Mucosa of descending colon (tissue), 3 donors: Measurements from ENCODE around the gene CYB561A3. TPM values are rescaled to one million over a fixed set of nuclear protein-coding genes. Genes with fewer than 3 reads are reported as not detected.

Source experiments
- ATAC-seq: fragments of 200-7000 bp; cut with Tn5 transposase; one replicate; pipeline ENCODE4 v1.9.1; 2020; ENCODE audit warnings: mild to moderate bottlenecking, moderate library complexity
- DNase-seq, 3 donors: peaks; one replicate each; pipeline ENCODE4 v3.0.0-alpha.2; 2020
- H3K36me3 ChIP-seq: fragments of 200-600 bp; one replicate; pipeline ENCODE4 v1.8.0; 2021; ENCODE audit warnings: low read depth, mild to moderate bottlenecking
- H3K4me1 ChIP-seq: fragments of 200-600 bp; one replicate; pipeline ENCODE4 v1.8.0; 2021; ENCODE audit warnings: low read depth, mild to moderate bottlenecking
- H3K4me3 ChIP-seq: fragments of 200-600 bp; one replicate; pipeline ENCODE4 v1.8.0; 2021; ENCODE audit warnings: mild to moderate bottlenecking
- H3K9me3 ChIP-seq: fragments of 200-600 bp; one replicate; pipeline ENCODE4 v1.8.0; 2021; ENCODE audit warnings: mild to moderate bottlenecking
- intact Hi-C, 2 donors: fragments of 100-400 bp; cut with DNase I in 1 of 2; cut with micrococcal nuclease in 1 of 2; formaldehyde crosslinking; loops; one replicate each; pipeline versions ENCODE4 v1.11.0 to v1.11.1; 2022; cut with DNase I, micrococcal nuclease
- total RNA-seq, 3 donors: library from RNA; stranded (reverse); fragmentation: NEBNext Ultra II Directional in 2 of 3; extraction: Animal tissue kit (Norgen Biotek cat#: 25700) in 2 of 3; gene quantifications; one replicate each; pipeline versions ENCODE4 v1.2.1 to v1.2.4, GENCODE V29; 2021 to 2023
- TF ChIP-seq, protein P1 (sequence below): fragments of 200-600 bp; IDR thresholded peaks from one replicate; pipeline ENCODE4 v1.8.0; 2022; ENCODE audit warnings: antibody characterized with exemption, mild to moderate bottlenecking
- donor health status: DM: no; HTN: no; CAD: no; lungs with moderate emphysema.
- donor health status: DM: no; HTN: no; CAD: no.
- donor health status: DM: no; HTN: yes; CAD: no.

The CYB561A3 gene
- total RNA-seq, 3 donors from 2014 or later: 65.0 to 91.0 (median 66.6) TPM

- no peaks in the 10 kb centered on the region for H3K9me3 ChIP-seq
- ATAC-seq (no peak), DNase-seq (peak in 1 of 3 donors; percentile 34)
- no peaks in the 10 kb centered on the region for H3K36me3 ChIP-seq
- intact Hi-C loops: no loop called here
- TF ChIP-seq, protein P1, sequence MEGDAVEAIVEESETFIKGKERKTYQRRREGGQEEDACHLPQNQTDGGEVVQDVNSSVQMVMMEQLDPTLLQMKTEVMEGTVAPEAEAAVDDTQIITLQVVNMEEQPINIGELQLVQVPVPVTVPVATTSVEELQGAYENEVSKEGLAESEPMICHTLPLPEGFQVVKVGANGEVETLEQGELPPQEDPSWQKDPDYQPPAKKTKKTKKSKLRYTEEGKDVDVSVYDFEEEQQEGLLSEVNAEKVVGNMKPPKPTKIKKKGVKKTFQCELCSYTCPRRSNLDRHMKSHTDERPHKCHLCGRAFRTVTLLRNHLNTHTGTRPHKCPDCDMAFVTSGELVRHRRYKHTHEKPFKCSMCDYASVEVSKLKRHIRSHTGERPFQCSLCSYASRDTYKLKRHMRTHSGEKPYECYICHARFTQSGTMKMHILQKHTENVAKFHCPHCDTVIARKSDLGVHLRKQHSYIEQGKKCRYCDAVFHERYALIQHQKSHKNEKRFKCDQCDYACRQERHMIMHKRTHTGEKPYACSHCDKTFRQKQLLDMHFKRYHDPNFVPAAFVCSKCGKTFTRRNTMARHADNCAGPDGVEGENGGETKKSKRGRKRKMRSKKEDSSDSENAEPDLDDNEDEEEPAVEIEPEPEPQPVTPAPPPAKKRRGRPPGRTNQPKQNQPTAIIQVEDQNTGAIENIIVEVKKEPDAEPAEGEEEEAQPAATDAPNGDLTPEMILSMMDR: no peak
- H3K4me1 ChIP-seq: peaks cover 36% of the 10 kb centered on the region
- no peak overlapping the region for H3K4me3 ChIP-seq
Measured at GRCh38 chr11:61358566-61358965, 3.1 kb downstream of the CYB561A3 start.

GRCh38 chr11:61357894-61358239 is 3.8 kb downstream of the CYB561A3 start:
- ATAC-seq: no peak
- TF ChIP-seq, protein P1: no peak
- no peak for DNase-seq
- Histone ChIP-seq H3K4me1 (peaks cover 29% of the 10 kb centered on the region), H3K36me3 (no peaks in the 10 kb centered on the region), H3K4me3 (no peak overlapping the region), H3K9me3 (no peaks in the 10 kb centered on the region)
- intact Hi-C loops: no loop called here

DNA sequence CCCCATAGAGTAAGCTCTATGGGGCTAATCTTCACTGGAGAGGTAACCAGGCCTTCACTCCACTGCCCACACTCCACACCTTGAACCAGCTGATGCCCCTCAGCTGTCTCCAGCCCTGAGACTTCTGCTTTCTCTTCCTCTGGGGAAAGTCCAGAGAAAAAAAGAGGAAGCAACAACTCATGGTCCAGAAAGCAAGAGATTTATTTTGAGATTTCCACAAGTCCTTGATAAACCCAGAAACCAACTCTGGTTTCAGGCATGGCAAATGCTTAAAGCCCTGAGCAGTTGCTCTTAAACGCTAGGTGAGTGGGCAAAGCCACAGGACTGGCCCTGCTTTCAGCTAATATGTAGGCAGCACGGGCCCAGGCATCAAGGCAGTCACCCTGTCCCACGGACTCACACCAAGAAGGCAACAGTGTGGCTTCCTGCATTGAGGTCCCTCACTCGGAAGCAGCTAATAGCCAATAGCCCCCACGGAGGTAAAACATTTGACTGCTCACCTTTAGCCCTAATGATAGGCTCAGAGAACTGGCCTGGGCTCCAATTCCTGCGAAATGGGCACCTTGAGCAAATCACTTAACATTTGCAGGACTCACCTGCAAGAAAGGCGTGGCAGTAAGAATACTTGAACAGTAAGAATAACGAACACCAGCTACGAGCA is 4.3 kb downstream of the CYB561A3 start:
- H3K9me3 ChIP-seq: no peaks in the 10 kb centered on the region
- peaks cover 29% of the 10 kb centered on the region for H3K4me1 ChIP-seq
- ATAC-seq: no peak
- no peaks in the 10 kb centered on the region for H3K36me3 ChIP-seq
- peak in 1 of 3 donors; percentile 29 for DNase-seq
- TF ChIP-seq, protein P1: no peak
- intact Hi-C loops: no loop called here
- H3K4me3 ChIP-seq: no peak overlapping the region

DNA sequence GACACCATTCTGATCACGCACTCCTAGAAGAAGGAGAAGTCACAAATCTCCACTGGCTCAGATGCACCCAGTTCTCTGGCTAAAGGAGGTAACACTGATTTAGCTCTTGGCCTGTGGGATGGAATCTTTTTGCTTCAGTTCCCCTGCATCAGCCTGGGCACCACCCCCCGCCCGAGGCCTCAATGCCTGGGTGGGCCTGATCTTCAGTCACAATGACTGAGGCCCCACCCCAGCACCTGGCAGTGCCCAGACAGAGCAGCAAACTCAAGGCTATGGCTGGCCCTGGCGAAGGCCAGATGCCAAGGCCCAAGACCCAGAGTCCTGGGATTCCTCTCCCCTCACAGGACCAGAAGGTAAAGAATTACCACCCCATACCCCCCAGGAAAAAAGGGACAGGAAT is 5.0 kb downstream of the CYB561A3 start:
- TF ChIP-seq, protein P1: no peak
- H3K4me3 ChIP-seq: no peak overlapping the region
- DNase-seq (peak in 1 of 3 donors; percentile 30), ATAC-seq (no peak)
- no peaks in the 10 kb centered on the region for H3K9me3 ChIP-seq
- peaks cover 5% of the 10 kb centered on the region for H3K36me3 ChIP-seq
- H3K4me1 ChIP-seq: peaks cover 29% of the 10 kb centered on the region
- intact Hi-C loops: no loop called here

- Histone ChIP-seq H3K36me3 (peaks cover 6% of the 10 kb centered on the region), H3K4me1 (peaks cover 9% of the 10 kb centered on the region), H3K4me3 (no peak overlapping the region), H3K9me3 (no peaks in the 10 kb centered on the region)
- peak; percentile 24 for ATAC-seq
- TF ChIP-seq, protein P1: no peak
- no peak for DNase-seq
- intact Hi-C loops: no loop called here
Measured at GRCh38 chr11:61354208-61354607, 7.5 kb downstream of the CYB561A3 start.
